GM18520 (cell line): ENCODE results near the gene DIPK1C.

Experiments
- ATAC-seq: cut with Tn5 transposase; IDR thresholded peaks from one replicate; pipeline ENCODE4 v1.9.1; 2021; ENCODE audit not compliant: unreplicated experiment

Gene DIPK1C

DNA sequence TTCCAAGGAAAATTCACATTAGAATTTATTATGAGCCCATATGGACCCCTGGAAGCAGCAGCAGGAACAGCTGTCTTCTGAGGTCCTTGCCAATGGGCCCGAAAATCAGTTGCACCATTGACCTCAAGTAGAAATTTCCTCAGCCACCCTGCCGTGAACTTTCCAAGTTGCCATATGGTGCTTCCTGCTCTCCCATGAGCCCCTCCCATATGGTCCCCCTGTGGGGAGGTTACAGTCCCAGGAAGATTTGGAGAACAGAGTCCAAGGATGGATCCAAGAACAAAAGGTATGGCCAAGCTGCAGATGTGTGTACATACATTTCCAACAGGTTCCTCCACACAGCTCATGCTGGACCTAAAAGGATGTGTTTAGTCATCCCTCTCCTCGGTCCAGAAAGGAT, 34.6 kb downstream of the DIPK1C start:
- ATAC-seq, result no peak

DNA sequence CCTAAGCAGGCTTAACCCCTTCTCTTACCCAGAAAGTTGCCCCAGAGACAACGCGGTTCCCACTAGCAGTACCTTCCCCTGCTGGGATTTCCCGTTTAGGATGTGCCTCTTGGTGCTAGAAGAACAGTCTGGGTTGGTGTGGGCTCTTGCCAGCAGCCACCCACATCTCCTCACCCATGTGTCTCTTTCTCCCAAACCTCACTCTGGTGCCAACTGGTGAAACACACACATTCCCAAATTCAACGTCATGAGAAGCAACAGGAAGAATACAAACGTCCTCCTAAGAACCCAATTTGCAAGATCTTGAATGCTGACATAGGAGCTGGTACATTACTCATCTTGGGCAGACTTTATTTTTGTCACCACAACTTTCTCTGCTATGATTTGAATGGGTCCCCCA, 36.2 kb downstream of the DIPK1C start:
- no peak for ATAC-seq

DNA sequence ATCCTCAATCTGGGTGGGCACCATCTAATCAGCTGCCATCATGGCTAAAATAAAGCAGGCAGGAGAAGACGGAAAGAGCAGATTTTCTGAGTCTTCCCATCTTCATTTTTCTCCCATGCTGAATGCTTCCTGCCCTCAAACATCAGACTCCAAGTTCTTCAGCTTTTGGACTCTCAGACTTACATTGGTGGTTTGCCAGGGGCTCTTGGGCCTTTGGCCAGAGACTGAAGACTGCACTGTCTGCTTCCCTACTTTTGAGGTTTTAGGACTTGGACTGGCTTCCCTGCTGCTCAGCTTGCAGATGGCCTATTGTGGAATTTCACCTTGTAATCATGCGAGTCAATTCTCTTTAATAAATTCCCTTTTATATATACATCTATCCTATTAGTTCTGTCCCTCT, 36.6 kb downstream of the DIPK1C start:
- no peak for ATAC-seq

DNA sequence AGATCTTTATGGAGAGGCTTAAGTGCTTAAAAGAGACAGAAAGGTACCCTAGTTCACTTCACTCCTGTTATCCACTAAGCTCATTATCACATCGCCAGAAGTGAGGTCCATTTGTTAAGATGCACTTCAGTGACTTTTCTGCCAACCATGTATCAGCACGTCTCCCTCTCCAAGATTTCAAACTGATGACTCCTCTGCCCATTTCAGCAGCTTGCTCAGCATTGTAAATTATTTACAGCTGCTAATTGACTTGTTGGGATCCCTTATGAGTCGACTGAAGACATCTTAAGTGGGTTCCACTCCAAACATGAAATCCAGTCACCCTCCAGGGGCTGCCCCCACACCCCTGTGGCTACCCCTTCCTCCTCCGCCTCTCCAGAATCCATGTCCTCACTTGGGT, 37.3 kb downstream of the DIPK1C start:
- no peak for ATAC-seq

DNA sequence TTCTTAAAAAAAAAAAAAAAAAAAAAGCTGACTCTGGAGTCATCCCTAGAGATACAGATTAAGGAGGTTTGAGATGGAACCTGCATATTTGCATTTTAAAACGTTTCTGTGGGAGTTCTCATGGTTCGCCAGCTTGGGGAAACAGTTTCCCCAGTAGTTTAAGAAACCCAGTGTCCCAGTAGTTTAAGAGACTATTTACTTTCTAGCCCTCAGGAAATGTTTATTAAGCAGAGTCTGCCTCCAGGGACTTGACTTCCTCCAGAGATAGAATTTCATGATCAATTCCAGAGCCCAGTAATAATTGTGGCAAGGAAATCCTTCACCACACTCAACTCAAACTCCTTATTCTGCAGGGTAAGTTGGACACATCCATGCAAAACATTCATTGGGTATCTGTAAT, 39.1 kb downstream of the DIPK1C start:
- no peak for ATAC-seq

- ATAC-seq, result no peak
Measured at GRCh38 chr18:74416124-74416523, 41.0 kb downstream of the DIPK1C start.

DNA sequence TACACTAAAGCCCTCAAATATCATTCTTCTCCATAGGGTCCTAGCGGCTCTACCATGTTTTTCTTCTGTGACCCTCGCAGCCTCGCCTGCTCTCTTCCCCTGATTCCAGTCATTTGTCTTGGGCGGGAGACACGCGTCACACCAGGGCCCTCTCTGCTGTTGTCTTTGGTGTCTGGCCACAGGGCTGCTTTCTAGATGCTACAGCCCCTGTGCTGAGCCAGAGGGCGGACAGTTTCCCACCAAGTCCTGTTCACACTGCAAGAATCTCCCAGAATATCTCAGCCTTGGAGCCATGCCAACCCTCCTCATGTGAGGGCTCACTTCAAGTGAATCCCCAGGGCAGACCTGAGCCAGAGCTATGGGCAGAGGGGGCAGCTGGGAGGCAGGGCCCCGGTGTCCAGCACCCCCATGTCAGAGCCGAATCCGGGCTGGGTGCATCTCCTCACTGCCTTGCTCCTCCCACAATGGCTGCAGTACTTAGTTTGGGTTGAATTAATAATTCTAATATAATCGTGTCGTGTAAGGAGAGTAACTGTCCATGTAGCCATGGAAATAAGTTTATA, 42.1 kb downstream of the DIPK1C start:
- no peak for ATAC-seq

DNA sequence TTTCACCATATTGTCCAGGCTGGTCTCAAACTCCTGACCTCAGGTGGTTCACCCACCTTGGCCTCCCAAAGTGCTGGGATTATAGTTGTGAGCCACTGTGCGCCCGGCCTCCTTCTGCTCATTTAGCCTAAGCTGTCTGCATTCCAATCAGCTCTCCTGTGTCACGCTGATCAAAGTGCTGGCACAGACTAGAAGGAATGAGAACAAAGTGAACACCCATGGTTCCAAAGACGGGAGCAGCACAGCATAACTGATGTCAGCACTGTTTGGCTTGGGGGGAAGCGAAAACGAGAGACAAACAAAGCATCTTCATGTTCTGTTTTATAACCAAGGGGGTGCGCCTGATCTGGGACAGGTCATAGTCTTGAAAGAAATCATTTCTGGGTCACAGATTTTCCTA, 43.3 kb downstream of the DIPK1C start:
- ATAC-seq, result no peak

GRCh38 chr18:74412116-74412880, 44.8 kb downstream of the DIPK1C start:
- ATAC-seq, result no peak

DNA sequence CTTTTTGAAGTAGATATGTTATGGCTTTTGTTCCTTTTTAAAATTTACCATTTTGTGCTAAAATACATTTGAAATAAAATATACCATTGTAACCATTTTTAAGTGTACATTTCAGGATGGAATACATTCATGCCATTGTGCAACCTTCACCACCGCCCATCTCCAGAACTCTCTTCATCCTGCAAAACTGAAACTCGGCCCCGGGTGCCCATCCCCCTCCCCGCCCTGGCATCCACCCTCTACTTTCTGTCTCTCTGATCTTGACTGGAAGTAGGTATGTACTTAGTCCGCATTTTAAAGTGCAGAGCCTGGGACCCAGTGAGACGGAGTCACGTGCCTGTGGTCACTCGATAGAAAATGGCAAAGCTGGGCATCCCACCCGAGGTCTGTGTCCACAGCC, 45.6 kb downstream of the DIPK1C start:
- ATAC-seq, result no peak

DNA sequence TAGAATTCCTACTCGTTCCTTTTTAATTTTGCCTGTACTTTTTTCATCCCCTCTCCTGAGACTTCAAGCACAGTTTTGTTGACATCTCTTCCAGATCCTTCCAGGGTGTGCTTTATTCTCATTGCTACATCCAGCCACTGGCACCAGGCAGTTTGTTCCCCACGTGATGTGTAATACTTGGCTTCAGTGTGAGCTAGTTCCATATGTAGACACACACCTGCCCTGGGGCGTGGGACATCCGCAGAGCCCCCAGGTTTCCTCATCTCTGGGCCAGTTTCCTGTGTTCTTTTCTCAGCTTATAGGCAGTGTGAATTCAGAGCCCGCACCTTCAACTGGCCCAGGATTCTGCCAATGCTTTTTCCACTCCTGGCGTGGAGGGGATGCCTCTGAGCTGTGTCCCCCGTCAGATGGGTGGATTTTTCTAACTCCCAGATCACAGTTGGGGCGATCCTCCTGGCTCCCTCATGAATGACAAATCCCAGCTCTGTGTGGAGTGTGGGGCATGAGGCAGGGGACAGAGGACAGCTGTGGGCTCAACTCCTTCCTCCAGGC, 46.6 kb downstream of the DIPK1C start:
- ATAC-seq, result no peak

- ATAC-seq, result no peak
Measured at GRCh38 chr18:74407888-74408287, 49.2 kb downstream of the DIPK1C start.

- ATAC-seq, result no peak
Measured at GRCh38 chr18:74402806-74403433, 54.2 kb downstream of the DIPK1C start.

DNA sequence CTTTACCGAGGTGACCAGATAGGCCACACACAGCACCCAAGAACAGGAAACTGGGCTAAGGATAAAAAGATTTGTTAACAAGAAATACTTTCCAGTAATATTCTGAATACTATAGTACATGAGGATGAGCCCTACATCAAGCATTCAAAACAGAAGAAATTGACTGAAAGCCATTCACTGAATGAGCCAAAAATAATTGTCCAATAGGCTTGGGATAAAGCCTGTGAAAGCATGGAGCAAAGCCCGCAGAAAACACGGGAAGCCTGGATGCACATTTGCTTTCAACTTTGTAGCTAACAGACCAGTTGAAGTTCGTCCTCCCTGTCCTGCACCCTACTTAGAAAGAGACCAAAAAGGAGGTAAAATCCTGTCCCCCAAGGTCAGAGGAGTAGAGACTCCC, 56.3 kb downstream of the DIPK1C start:
- ATAC-seq, result no peak

DNA sequence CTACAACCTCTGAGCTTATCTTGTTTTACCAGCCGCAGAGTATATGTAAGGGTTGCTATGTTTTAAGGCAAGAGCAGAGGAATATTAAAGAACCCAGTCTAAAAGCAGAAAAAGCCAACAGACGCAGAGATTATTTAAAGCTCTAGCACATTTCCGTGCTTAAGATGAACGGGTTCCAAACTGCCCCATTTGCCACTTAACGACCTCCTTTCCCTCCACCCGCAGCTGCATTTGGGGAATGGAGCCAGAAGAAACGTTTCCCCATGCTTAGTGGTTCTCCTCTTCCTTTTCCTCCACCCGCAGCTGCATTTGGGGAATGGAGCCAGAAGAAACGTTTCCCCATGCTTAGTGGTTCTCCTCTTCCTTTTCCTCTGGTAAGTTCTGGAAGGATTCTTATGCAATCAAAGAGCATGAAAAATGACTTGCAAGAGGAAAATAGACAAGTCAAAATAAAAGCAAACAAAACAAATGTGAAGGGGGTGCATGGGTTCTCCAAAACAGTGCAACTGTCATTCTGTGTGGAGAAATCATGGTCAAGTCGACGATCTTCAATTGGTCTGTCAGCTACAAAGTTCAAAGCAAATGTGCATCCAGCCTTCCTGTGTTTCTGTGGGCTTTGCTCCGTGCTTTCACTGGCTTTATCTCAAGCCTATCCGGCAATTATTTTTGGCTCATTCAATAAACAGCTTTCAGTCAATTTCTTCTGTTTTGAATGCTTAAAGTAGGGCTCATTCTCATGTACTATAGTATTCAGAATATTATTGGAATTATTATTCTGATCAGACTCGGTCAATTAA, 57.8 kb downstream of the DIPK1C start:
- no peak for ATAC-seq

GRCh38 chr18:74397572-74397971, 59.5 kb downstream of the DIPK1C start:
- no peak for ATAC-seq

DNA sequence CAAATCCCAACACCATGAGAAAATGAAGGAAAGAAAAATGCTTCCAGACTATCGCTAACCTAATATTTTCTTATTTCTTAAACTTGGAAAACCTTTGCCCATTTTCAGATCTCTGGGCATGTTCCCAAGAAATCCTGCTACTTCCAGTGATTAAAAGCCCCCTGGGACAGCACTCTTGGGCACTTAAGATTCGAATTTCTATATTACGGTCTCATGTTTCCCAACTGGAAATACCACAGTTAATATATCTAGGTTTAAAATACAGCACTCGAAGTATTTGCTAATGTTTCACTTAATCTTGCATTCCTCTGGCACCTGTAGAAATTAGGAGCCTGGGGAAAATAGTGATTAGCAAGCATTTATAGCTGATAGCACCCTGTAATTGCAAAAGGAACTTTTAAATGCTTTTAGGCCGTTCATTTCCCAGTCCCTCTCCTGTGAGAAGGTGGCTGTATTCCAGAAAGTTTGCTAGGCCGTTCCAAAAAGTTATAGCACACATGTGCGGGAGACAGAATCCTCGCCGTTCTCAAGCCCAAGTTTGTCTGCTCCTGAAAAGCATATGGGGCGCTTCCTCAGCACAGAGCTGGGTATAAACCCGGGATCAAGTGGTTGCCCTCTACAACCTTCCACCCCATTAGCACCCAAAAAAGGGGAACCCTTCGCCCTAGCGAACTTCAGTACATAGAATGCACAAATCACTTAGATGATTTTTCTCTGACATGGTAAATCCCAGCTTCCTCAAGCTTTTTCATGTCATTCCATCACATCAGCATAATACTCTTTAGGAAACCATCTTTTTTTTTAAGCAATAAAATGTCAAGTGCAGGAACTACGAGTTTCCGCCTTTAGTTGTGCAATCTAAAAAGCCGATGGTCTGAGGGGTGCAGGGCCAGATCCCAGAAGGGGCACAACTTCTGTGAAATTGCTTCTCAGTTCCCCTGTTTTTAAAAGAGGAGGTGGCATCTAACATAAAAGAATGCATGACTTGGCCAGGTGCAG, 60.6 kb downstream of the DIPK1C start:
- no peak for ATAC-seq

- ATAC-seq, result no peak
Measured at GRCh38 chr18:74395648-74396154, 61.4 kb downstream of the DIPK1C start.

DNA sequence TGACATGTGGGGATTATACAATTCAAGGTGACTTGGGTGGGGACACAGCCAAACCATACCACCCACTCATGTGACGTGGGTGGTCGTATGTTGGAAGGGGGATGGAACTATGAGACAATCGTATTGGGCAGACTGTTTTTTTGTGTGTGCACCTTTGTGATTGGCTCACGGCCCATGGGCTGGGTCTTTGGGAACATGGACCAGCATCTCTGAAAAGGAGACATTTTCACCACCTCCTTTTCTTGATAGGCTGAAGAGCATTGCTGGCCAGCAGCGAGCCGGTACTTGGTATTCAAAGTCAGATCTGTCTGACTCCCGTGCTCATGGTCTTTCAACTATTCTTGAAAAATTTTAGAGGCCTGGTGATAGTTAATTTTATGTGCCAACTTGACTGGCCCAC, 62.1 kb downstream of the DIPK1C start:
- ATAC-seq, result no peak

DNA sequence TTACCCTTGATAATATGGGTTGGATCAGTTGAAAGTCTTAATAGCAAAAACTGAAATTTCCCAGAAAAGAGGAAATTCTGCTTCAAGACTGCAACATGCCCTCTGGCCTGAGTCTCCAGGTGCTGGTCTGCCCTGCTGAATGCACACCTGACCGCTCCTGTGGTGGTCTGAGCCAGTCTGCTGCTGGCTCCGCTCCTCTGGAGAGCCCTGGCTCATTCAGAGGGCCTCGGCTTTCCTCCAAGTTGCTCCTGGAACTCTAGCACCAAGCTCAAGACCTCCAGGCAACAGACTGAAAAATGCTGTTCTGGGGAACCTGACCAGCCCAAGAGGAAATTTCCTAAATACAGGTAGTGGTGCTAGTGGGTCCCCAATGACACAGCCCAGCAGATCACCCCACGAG, 64.8 kb downstream of the DIPK1C start:
- no peak for ATAC-seq
